GM19463 (cell line): ENCODE data around the gene TOMM34.

Experiments used
- ATAC-seq: cut with Tn5 transposase; IDR thresholded peaks from one replicate; pipeline ENCODE4 v1.9.1; 2021; ENCODE audit warnings: mild to moderate bottlenecking, moderate library complexity; ENCODE audit not compliant: unreplicated experiment

Gene TOMM34

GRCh38 chr20:44897133-44897532, 63.1 kb downstream of the TOMM34 start:
- no peak for ATAC-seq

DNA sequence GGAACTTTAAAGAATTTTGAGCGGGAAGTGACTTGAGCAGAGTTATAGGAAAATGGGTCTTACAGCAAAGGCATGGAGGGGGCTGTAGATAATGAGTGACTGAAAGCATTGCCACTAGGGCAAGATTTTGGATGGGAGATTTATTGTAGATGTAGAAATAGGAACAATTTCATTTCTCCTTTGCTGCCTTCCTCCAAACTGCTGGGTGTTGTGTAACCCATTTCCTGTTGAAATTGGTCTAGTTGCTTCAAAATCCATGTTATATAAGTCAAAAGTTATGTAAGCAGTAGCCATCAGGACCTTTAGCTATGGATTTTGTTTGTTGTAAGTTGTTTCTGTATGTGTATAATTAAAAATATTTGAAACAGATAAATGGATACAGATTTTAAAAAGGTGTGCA, 63.6 kb downstream of the TOMM34 start:
- no peak for ATAC-seq

DNA sequence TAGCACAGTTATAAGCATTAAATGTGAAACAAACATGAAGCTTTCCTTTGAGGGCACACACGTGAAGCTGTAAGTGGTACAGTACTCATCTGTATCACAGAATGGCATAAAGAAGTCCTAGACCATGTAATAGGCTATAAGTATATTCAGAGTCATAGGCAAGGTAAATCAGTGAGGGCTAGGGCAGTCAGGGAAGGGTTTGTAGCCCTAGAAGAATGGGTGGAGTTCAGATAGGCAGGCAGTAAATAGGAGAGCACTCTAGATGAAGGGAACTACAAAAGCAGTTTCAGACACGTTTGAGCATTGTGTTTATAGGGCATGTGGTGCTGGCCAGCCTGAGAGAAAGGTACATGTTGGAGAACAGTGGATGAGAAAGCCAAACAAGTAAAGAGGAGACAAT, 65.2 kb downstream of the TOMM34 start:
- ATAC-seq, result no peak
